Neural progenitor cell (in vitro differentiated cells): ENCODE measurements around the gene RPRD2. TPM values are rescaled to one million over a fixed set of nuclear protein-coding genes. Genes with fewer than 3 reads are reported as not detected.

Source experiments
- DNase-seq: peaks from one replicate; pipeline ENCODE4 v3.0.0-alpha.2; 2016; ENCODE audit warnings: low spot score
- H2AFZ ChIP-seq: fragments of 200-600 bp; sonication (generic); replicated peaks from 2 replicates; pipeline ENCODE4 v1.6.1; 2016; ENCODE audit warnings: antibody characterized with exemption
- H3F3A ChIP-seq: fragments of 200-600 bp; sonication (generic); 2 replicates; pipeline ENCODE4 v1.6.1; 2016; ENCODE audit warnings: antibody characterized with exemption, low read depth
- H3K27ac ChIP-seq: fragments of 200-600 bp; sonication (generic); 2 replicates; pipeline ENCODE4 v1.5.1; 2016; ENCODE audit warnings: mild to moderate bottlenecking
- H3K27me3 ChIP-seq: fragments of 200-600 bp; sonication (generic); 2 replicates; pipeline ENCODE4 v1.6.1; 2016; ENCODE audit warnings: mild to moderate bottlenecking, moderate library complexity
- H3K36me3 ChIP-seq: fragments of 200-600 bp; sonication (generic); 2 replicates; pipeline ENCODE4 v1.5.1; 2016
- H3K4me1 ChIP-seq: fragments of 200-600 bp; sonication (generic); 2 replicates; pipeline ENCODE4 v1.6.1; 2016; ENCODE audit warnings: mixed run types
- H3K4me2 ChIP-seq: fragments of 200-600 bp; sonication (generic); 2 replicates; pipeline ENCODE4 v1.6.1; 2016
- H3K4me3 ChIP-seq: fragments of 200-600 bp; sonication (generic); 2 replicates; pipeline ENCODE4 v1.5.1; 2016
- H3K79me2 ChIP-seq: fragments of 200-600 bp; sonication (generic); 2 replicates; pipeline ENCODE4 v1.6.1; 2016; ENCODE audit warnings: low read depth
- H3K9ac ChIP-seq: fragments of 200-600 bp; sonication (generic); 2 replicates; pipeline ENCODE4 v1.6.1; 2016
- H3K9me3 ChIP-seq: fragments of 200-600 bp; sonication (generic); 2 replicates; pipeline ENCODE4 v1.5.1; 2016; ENCODE audit warnings: low read depth
- H4K20me1 ChIP-seq: fragments of 200-600 bp; sonication (generic); 2 replicates; pipeline ENCODE4 v1.6.1; 2016; ENCODE audit warnings: low read depth
- H3K27ac Mint-ChIP-seq: 3 replicates; pipeline ENCODE4 v1.8.0; 2021; ENCODE audit warnings: mixed read lengths
- H3K27me3 Mint-ChIP-seq: 2 replicates; pipeline ENCODE4 v1.8.0; 2022; ENCODE audit warnings: low read depth, mild to moderate bottlenecking, inconsistent platforms, moderate library complexity, mixed read lengths; ENCODE audit not compliant: insufficient read depth
- H3K36me3 Mint-ChIP-seq: 3 replicates; pipeline ENCODE4 v1.8.0; 2021; ENCODE audit warnings: mixed read lengths
- H3K4me1 Mint-ChIP-seq: 3 replicates; pipeline ENCODE4 v1.8.0; 2021; ENCODE audit warnings: mixed read lengths
- H3K4me3 Mint-ChIP-seq: 3 replicates; pipeline ENCODE4 v1.8.0; 2021; ENCODE audit warnings: mild to moderate bottlenecking, moderate library complexity, mixed read lengths
- H3K9me3 Mint-ChIP-seq: 3 replicates; pipeline ENCODE4 v1.8.0; 2020; ENCODE audit warnings: mixed read lengths
- EZH2 ChIP-seq: fragments of 200-600 bp; sonication (generic); IDR thresholded peaks from 2 replicates; pipeline ENCODE4 v1.6.1; 2017; ENCODE audit warnings: antibody characterized with exemption, mild to moderate bottlenecking, moderate library complexity
- EZH2phosphoT487 ChIP-seq: fragments of 200-600 bp; sonication (generic); IDR thresholded peaks from 2 replicates; pipeline ENCODE4 v1.6.1; 2017; ENCODE audit warnings: antibody characterized with exemption
- microRNA-seq: library from miRNA; unstranded; fragments of <30 nt; microRNA quantifications from one replicate; pipeline ENCODE4, GENCODE V29; 2016
- total RNA-seq: library from RNA; depleted of rRNA; stranded (reverse); fragments of >200 nt; gene quantifications from 2 replicates; pipeline ENCODE4 v1.2.3, GENCODE V29; 2015; ENCODE audit warnings: low replicate concordance
- TF ChIP-seq, protein P1 (sequence below): fragments of 200-600 bp; sonication (generic); IDR thresholded peaks from 2 replicates; pipeline ENCODE4 v1.5.1; 2017; ENCODE audit warnings: antibody characterized with exemption, mild to moderate bottlenecking

Gene RPRD2
- total RNA-seq, 1 donor from 2014 or later, result 20.0 TPM

DNA sequence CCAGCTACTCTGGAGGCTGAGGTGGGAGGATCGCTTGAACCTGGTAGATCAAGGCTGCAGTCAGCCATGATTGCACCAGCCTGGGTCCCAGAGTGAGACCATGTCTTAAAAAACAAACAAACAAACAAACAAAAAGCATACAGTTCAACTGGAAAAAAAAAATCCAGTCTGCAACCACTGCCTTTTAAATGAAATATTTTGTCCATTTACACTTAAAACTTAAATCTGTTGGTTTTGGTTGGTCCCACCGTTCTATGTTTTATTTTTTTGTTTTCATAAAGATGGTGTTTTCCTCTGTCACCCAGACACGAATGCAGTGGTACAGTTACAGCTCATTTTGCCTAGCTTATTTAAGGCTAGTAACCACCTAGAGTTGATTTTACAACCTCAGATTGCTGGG, 161.4 kb downstream of the RPRD2 start:
- Mint-ChIP-seq H3K27ac (no peak overlapping the region), H3K27me3 (no peaks in the 10 kb centered on the region), H3K9me3 (no peaks in the 10 kb centered on the region), H3K4me3 (no peak overlapping the region), H3K36me3 (no peaks in the 10 kb centered on the region), H3K4me1 (no peaks in the 10 kb centered on the region)
- TF ChIP-seq EZH2 (no peak), EZH2phosphoT487 (no peak)
- TF ChIP-seq, protein P1, sequence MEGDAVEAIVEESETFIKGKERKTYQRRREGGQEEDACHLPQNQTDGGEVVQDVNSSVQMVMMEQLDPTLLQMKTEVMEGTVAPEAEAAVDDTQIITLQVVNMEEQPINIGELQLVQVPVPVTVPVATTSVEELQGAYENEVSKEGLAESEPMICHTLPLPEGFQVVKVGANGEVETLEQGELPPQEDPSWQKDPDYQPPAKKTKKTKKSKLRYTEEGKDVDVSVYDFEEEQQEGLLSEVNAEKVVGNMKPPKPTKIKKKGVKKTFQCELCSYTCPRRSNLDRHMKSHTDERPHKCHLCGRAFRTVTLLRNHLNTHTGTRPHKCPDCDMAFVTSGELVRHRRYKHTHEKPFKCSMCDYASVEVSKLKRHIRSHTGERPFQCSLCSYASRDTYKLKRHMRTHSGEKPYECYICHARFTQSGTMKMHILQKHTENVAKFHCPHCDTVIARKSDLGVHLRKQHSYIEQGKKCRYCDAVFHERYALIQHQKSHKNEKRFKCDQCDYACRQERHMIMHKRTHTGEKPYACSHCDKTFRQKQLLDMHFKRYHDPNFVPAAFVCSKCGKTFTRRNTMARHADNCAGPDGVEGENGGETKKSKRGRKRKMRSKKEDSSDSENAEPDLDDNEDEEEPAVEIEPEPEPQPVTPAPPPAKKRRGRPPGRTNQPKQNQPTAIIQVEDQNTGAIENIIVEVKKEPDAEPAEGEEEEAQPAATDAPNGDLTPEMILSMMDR, result no peak
- Histone ChIP-seq H3K9me3 (no peaks in the 10 kb centered on the region), H3K4me3 (no peak overlapping the region), H3F3A (no peaks in the 10 kb centered on the region), H4K20me1 (no peaks in the 10 kb centered on the region), H3K9ac (no peak overlapping the region), H3K27ac (no peak overlapping the region), H3K36me3 (no peaks in the 10 kb centered on the region), H3K4me1 (no peaks in the 10 kb centered on the region), H3K79me2 (no peaks in the 10 kb centered on the region), H3K27me3 (no peaks in the 10 kb centered on the region), H2AFZ (no peak overlapping the region), H3K4me2 (no peak overlapping the region)
- no peak for DNase-seq

Small RNA genes within 50 kb of the gene (microRNA-seq; reads per million reads assigned to microRNA genes)
- gene MIR6878, result not detected

Other genes starting within 250 kb of the RPRD2 start
- 39.3 and 43.3 TPM in 2 replicates for gene PLEKHO1, start 214.2 kb upstream of the RPRD2 start, total RNA-seq
- gene ANP32E, start 128.0 kb upstream of the RPRD2 start, total RNA-seq, result 108 and 201 TPM in 2 replicates
- gene CA14, start 106.4 kb upstream of the RPRD2 start, total RNA-seq, result 56.4 and 64.4 TPM in 2 replicates
- gene APH1A, start 95.1 kb upstream of the RPRD2 start, total RNA-seq, result 63.0 and 118 TPM in 2 replicates
- gene C1orf54, start 91.4 kb upstream of the RPRD2 start, total RNA-seq, result 19.7 and 26.7 TPM in 2 replicates
- gene CIART, start 81.6 kb upstream of the RPRD2 start, total RNA-seq, result 22.6 and 25.3 TPM in 2 replicates
- 53.1 and 75.1 TPM in 2 replicates for gene MRPS21, start 70.3 kb upstream of the RPRD2 start, total RNA-seq
- gene PRPF3, start 42.6 kb upstream of the RPRD2 start, total RNA-seq, result 69.7 and 86.2 TPM in 2 replicates
- gene TARS2, start 123.3 kb downstream of the RPRD2 start, total RNA-seq, result 29.6 and 29.8 TPM in 2 replicates
- gene ECM1, start 144.0 kb downstream of the RPRD2 start, total RNA-seq, result 0.30 and 0.65 TPM in 2 replicates
- gene FALEC, start 151.6 kb downstream of the RPRD2 start, total RNA-seq, result 0.96 TPM in 1 of 2 replicates, not detected in the other
- gene ADAMTSL4, start 185.3 kb downstream of the RPRD2 start, total RNA-seq, result not detected in 2 replicates
- gene MCL1, start 215.5 kb downstream of the RPRD2 start, total RNA-seq, result 202 and 232 TPM in 2 replicates